Small intestine (tissue), 7 donors: ENCODE results near the gene TLR7. TPM values are rescaled to one million over a fixed set of nuclear protein-coding genes. Genes with fewer than 3 reads are reported as not detected.

ENCODE experiments used
- DNase-seq, 2 donors: peaks; one replicate each; pipeline versions ENCODE4 v3.0.0 to v3.0.0-alpha.2; 2013
- FAIRE-seq: peaks from 2 replicates; lab custom pipeline; 2012; peaks lifted over from hg19 to GRCh38; lab: Jason Lieb, UNC
- H3K27ac ChIP-seq, 3 donors: one replicate each; pipeline ENCODE4 v1.5.1; 2013; ENCODE audit warnings: low read length in 2 of 3, mild to moderate bottlenecking in 2 of 3, control low read depth in 1 of 3, inconsistent platforms in 1 of 3, low read depth in 1 of 3, moderate library complexity in 1 of 3
- H3K27me3 ChIP-seq, 3 donors: one replicate each; pipeline ENCODE4 v1.6.1; 2013; ENCODE audit warnings: low read length in 3 of 3, inconsistent platforms in 1 of 3; ENCODE audit not compliant: control insufficient read depth in 3 of 3, insufficient read depth in 3 of 3
- H3K36me3 ChIP-seq, 3 donors: one replicate each; pipeline ENCODE4 v1.6.1; 2013; ENCODE audit warnings: low read length in 3 of 3, inconsistent platforms in 1 of 3, low read depth in 1 of 3, mild to moderate bottlenecking in 1 of 3, moderate library complexity in 1 of 3; ENCODE audit not compliant: control insufficient read depth in 3 of 3, insufficient read depth in 2 of 3
- H3K4me1 ChIP-seq, 3 donors: one replicate each; pipeline ENCODE4 v1.6.1; 2013; ENCODE audit warnings: low read length in 2 of 3, inconsistent platforms in 1 of 3, low read depth in 1 of 3, mild to moderate bottlenecking in 1 of 3, moderate library complexity in 1 of 3; ENCODE audit not compliant: control insufficient read depth in 3 of 3, insufficient read depth in 2 of 3
- H3K4me3 ChIP-seq, 3 donors: one replicate each; pipeline ENCODE4 v1.5.1; 2013; ENCODE audit warnings: low read length in 3 of 3, control low read depth in 1 of 3, inconsistent platforms in 1 of 3, low read depth in 1 of 3, mild to moderate bottlenecking in 1 of 3, moderate library complexity in 1 of 3
- H3K9me3 ChIP-seq, 2 donors: one replicate each; pipeline ENCODE4 v1.6.1; 2013; ENCODE audit warnings: low read depth in 1 of 2, low read length in 1 of 2; ENCODE audit not compliant: control insufficient read depth in 2 of 2, insufficient read depth in 1 of 2
- WGBS, 3 donors: extraction: QIAGEN DNeasy Blood & Tissue Kit; methylation state at CpG; one replicate each; pipeline ENCODE4 v1.1.7; 2013; 5-methylcytosine and 5-hydroxymethylcytosine counted together
- polyA plus RNA-seq, 4 donors: library from polyadenylated mRNA; stranded (reverse) in 3 of 4; unstranded in 1 of 4; fragments of 200-250 nt in 3 of 4; fragments of 120-200 nt in 1 of 4; gene quantifications; one replicate each; pipeline versions ENCODE4 v1.2.1 to v1.2.3, GENCODE V29; 2013
- donor health status: healthy with polysubstance abuse.
- donor health status: control.
- donor health status: control.
- donor health status: Bipolar disorder and iron deficiency.
- donor health status: healthy.

TLR7 gene
- polyA plus RNA-seq, 4 donors: 0.09 to 1.4 (median 0.27) TPM; not detected in 1

DNA sequence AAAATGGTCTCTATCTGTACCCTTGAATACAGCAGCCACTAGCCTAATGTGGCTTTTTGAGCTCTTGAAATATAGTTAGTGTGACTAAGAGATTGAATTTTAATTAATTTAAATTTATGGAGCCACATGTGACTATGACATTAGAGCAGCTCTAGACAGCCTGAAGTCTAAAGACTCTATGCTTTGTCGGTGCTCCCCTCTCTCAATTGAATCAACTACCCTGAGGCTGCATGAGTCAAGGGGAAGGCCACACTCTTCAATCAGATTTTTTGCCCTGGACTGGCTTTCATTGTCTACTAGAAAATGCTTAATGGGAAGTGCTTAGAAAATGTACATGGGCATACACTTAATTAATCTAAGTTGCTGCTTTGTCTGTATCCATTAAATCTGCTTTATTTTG lies 11.7 kb downstream of the TLR7 start:
- Histone ChIP-seq H3K36me3 (no peaks in the 10 kb centered on the region), H3K27me3 (no peaks in the 10 kb centered on the region), H3K9me3 (no peaks in the 10 kb centered on the region), H3K4me3 (no peak overlapping the region), H3K4me1 (no peaks in the 10 kb centered on the region), H3K27ac (no peak overlapping the region)
- FAIRE-seq (no peak), DNase-seq (no peak)
- WGBS, 3 donors: 89 to 94% (median 93%) methylated on average over 1 of the region's 1 CpG

DNA sequence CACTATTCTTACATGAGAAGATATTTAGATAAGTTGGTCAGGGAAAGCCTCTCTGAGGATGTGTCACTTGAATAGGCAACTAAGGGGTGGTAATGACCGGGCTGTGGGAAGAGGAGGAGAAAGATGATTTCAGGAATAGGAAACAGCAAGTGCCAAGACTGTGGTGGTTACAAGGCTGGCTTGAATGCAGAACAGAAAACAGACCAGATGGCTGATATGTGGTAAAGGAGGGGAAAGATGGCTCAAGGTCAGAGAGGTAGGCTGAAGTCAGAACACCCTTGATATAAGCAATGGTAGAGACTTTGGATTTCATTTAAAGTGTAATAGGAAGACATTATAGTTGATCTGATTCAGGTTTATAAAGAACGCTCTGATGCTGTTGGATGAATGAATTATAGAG lies 15.0 kb downstream of the TLR7 start:
- H3K9me3 ChIP-seq: no peaks in the 10 kb centered on the region
- H3K36me3 ChIP-seq: no peaks in the 10 kb centered on the region
- H3K4me3 ChIP-seq: no peak overlapping the region
- no peak for FAIRE-seq
- 81 to 87% (median 85%) methylated on average over 2 of the region's 2 CpGs for WGBS, 3 donors
- H3K27ac ChIP-seq: no peak overlapping the region
- DNase-seq: no peak
- no peaks in the 10 kb centered on the region for H3K27me3 ChIP-seq
- H3K4me1 ChIP-seq: no peaks in the 10 kb centered on the region

DNA sequence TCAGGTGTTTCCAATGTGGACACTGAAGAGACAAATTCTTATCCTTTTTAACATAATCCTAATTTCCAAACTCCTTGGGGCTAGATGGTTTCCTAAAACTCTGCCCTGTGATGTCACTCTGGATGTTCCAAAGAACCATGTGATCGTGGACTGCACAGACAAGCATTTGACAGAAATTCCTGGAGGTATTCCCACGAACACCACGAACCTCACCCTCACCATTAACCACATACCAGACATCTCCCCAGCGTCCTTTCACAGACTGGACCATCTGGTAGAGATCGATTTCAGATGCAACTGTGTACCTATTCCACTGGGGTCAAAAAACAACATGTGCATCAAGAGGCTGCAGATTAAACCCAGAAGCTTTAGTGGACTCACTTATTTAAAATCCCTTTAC lies 18.6 kb downstream of the TLR7 start:
- Histone ChIP-seq H3K27me3 (no peaks in the 10 kb centered on the region), H3K36me3 (no peaks in the 10 kb centered on the region), H3K4me1 (no peaks in the 10 kb centered on the region), H3K27ac (no peak overlapping the region), H3K9me3 (no peaks in the 10 kb centered on the region), H3K4me3 (no peak overlapping the region)
- no peak for FAIRE-seq
- no peak for DNase-seq
- 59 to 78% (median 78%) methylated on average over 5 of the region's 5 CpGs for WGBS, 3 donors

DNA sequence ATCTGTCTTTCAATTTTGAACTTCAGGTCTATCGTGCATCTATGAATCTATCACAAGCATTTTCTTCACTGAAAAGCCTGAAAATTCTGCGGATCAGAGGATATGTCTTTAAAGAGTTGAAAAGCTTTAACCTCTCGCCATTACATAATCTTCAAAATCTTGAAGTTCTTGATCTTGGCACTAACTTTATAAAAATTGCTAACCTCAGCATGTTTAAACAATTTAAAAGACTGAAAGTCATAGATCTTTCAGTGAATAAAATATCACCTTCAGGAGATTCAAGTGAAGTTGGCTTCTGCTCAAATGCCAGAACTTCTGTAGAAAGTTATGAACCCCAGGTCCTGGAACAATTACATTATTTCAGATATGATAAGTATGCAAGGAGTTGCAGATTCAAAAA lies 19.7 kb downstream of the TLR7 start:
- H3K27me3 ChIP-seq: no peaks in the 10 kb centered on the region
- no peak overlapping the region for H3K27ac ChIP-seq
- FAIRE-seq: no peak
- no peaks in the 10 kb centered on the region for H3K36me3 ChIP-seq
- DNase-seq: no peak
- H3K9me3 ChIP-seq: no peaks in the 10 kb centered on the region
- WGBS, 3 donors: 79 to 97% (median 86%) methylated on average over 3 of the region's 3 CpGs
- H3K4me1 ChIP-seq: no peaks in the 10 kb centered on the region
- H3K4me3 ChIP-seq: no peak overlapping the region

DNA sequence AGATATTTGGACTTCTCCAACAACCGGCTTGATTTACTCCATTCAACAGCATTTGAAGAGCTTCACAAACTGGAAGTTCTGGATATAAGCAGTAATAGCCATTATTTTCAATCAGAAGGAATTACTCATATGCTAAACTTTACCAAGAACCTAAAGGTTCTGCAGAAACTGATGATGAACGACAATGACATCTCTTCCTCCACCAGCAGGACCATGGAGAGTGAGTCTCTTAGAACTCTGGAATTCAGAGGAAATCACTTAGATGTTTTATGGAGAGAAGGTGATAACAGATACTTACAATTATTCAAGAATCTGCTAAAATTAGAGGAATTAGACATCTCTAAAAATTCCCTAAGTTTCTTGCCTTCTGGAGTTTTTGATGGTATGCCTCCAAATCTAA lies 20.3 kb downstream of the TLR7 start:
- Histone ChIP-seq H3K27ac (no peak overlapping the region), H3K4me1 (no peaks in the 10 kb centered on the region), H3K4me3 (no peak overlapping the region), H3K27me3 (no peaks in the 10 kb centered on the region), H3K9me3 (no peaks in the 10 kb centered on the region), H3K36me3 (no peaks in the 10 kb centered on the region)
- WGBS, 3 donors: 70 to 90% (median 83%) methylated on average over 2 of the region's 2 CpGs
- no peak for FAIRE-seq
- no peak for DNase-seq

DNA sequence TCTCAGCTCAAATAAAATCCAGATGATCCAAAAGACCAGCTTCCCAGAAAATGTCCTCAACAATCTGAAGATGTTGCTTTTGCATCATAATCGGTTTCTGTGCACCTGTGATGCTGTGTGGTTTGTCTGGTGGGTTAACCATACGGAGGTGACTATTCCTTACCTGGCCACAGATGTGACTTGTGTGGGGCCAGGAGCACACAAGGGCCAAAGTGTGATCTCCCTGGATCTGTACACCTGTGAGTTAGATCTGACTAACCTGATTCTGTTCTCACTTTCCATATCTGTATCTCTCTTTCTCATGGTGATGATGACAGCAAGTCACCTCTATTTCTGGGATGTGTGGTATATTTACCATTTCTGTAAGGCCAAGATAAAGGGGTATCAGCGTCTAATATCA lies 20.9 kb downstream of the TLR7 start:
- FAIRE-seq (no peak), DNase-seq (no peak)
- H3K9me3 ChIP-seq: no peaks in the 10 kb centered on the region
- no peak overlapping the region for H3K4me3 ChIP-seq
- H3K36me3 ChIP-seq: no peaks in the 10 kb centered on the region
- 50 to 82% (median 70%) methylated on average over 3 of the region's 3 CpGs for WGBS, 3 donors
- H3K27ac ChIP-seq: no peak overlapping the region
- H3K4me1 ChIP-seq: no peaks in the 10 kb centered on the region
- H3K27me3 ChIP-seq: no peaks in the 10 kb centered on the region

DNA sequence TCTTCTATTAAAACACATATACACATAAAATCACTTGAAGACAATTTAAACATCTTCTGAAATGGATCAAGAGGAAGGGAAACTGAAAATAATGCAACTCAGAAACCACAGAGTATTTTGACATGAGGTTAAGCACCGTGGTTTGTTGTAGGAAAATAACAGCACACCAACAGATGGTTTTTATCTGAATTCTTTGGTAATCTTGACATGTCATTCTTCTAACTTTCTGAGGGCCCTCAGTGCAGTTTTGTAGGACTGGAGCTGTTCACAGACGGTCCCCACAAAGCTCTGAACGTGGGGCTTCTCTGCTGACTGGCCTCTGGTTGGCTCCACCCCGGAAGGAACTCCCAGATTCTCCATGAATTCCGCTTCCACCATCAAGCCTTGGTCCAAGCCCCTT lies 23.6 kb downstream of the TLR7 start:
- DNase-seq (no peak), FAIRE-seq (no peak)
- no peaks in the 10 kb centered on the region for H3K36me3 ChIP-seq
- no peaks in the 10 kb centered on the region for H3K4me1 ChIP-seq
- WGBS, 3 donors: 45 to 81% (median 54%) methylated on average over 5 of the region's 5 CpGs
- H3K9me3 ChIP-seq: no peaks in the 10 kb centered on the region
- no peaks in the 10 kb centered on the region for H3K27me3 ChIP-seq
- no peak overlapping the region for H3K4me3 ChIP-seq
- H3K27ac ChIP-seq: peak overlapping the region in 2 of 3 donors; percentile 39 to 76

DNA sequence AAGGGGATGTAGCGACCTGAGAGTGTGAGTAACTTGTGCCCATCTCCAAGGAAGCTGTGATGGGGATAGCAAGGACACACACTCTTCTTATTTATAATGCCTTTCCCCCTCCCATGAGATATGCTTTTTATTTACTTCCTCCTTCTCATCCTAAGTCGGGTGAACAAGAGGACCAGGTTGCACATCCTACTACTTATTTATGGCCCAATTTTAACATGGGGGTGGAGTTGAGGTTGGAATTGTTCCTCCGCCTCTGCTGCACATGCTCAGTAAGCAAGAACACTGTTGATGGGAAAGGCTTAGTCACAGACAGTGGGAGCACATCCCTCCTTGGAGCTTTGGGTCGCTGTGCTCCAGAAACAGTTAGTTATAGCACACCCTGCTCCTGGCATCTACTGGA lies 24.3 kb downstream of the TLR7 start:
- DNase-seq (no peak), FAIRE-seq (no peak)
- Histone ChIP-seq H3K36me3 (no peaks in the 10 kb centered on the region), H3K9me3 (no peaks in the 10 kb centered on the region), H3K4me1 (no peaks in the 10 kb centered on the region), H3K27ac (peak overlapping the region in 1 of 3 donors; percentile 76), H3K27me3 (no peaks in the 10 kb centered on the region), H3K4me3 (no peak overlapping the region)
- 58 to 80% (median 66%) methylated on average over 3 to 4 of the region's 4 CpGs for WGBS, 3 donors

DNA sequence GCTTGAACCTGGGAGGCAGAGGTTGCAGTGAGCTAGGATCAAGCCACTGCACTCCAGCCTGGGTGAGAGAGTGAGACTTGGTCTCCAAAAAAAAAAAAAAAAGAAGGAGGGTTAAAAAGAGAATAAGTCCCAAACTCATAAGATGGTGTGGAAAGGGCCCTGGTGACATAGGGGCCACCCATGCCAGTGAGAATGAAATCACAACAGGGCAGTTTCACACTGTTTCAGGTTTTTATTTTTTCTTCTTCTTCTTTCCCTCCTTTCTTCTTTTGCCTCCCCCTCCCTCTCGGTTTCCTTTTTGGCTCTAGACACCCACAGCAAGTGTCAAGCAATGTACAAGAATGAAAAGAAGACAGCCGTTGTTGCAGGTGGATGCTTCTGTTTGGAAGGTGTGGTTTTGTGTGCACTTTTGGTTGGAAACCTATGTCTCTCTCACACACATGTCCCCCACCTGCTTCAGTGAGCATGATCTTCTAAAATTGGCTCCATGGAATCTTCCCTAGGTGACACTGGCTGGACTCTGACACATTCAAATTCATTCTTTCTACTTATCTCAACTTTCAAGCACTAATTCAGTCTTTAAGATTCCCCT lies 25.1 kb downstream of the TLR7 start:
- FAIRE-seq (no peak), DNase-seq (no peak)
- Histone ChIP-seq H3K27ac (no peak overlapping the region), H3K36me3 (no peaks in the 10 kb centered on the region), H3K4me3 (no peak overlapping the region), H3K27me3 (no peaks in the 10 kb centered on the region), H3K9me3 (no peaks in the 10 kb centered on the region), H3K4me1 (no peaks in the 10 kb centered on the region)
- 29 to 33% (median 32%) methylated on average over 2 of the region's 2 CpGs for WGBS, 3 donors
